GM12873 (cell line): ENCODE data around the gene PCGF3.

Experiments
- CTCF ChIP-seq: IDR thresholded peaks from 2 replicates; pipeline ENCODE4 v1.5.1; 2012; ENCODE audit warnings: low read depth, mild to moderate bottlenecking, moderate library complexity, low read length, control low read depth; ENCODE audit not compliant: insufficient read depth; ENCODE audit errors: missing control alignments

PCGF3 gene

GRCh38 chr4:665751-666435 is 39.7 kb upstream of the PCGF3 start:
- TF ChIP-seq CTCF, result no peak

- no peak for TF ChIP-seq CTCF
Observed at GRCh38 chr4:666436-666810, 39.2 kb upstream of the PCGF3 start.

- no peak for TF ChIP-seq CTCF
Observed at GRCh38 chr4:666822-667544, 38.6 kb upstream of the PCGF3 start.

- TF ChIP-seq CTCF, result no peak
Observed at GRCh38 chr4:667545-667925, 38.1 kb upstream of the PCGF3 start.

- TF ChIP-seq CTCF, result no peak
Observed at GRCh38 chr4:671769-672168, 33.9 kb upstream of the PCGF3 start.

GRCh38 chr4:673349-674091 is 32.1 kb upstream of the PCGF3 start:
- TF ChIP-seq CTCF, result no peak
